Measurements from ENCODE around the gene CYCS.

DNA sequence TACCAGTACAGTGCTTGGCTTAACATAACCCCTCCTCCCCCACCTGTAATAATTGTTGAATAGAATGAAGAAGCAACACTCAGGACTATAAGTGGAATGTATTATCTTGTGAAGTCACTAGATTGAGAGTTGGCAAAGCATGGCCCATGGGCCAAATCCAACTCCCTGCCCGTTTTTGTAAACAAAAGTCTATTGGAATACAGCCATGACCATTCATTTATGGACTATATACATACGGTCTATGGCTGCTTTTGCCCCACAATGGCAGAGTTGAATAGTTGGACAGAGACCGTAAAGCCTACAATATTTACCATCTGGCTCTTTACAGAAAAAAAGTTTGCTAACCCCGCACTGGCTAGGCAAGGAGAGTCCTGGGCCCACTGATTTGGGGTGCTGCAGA lies 48.1 kb upstream of the CYCS start:
- TF ChIP-seq, protein P1, sequence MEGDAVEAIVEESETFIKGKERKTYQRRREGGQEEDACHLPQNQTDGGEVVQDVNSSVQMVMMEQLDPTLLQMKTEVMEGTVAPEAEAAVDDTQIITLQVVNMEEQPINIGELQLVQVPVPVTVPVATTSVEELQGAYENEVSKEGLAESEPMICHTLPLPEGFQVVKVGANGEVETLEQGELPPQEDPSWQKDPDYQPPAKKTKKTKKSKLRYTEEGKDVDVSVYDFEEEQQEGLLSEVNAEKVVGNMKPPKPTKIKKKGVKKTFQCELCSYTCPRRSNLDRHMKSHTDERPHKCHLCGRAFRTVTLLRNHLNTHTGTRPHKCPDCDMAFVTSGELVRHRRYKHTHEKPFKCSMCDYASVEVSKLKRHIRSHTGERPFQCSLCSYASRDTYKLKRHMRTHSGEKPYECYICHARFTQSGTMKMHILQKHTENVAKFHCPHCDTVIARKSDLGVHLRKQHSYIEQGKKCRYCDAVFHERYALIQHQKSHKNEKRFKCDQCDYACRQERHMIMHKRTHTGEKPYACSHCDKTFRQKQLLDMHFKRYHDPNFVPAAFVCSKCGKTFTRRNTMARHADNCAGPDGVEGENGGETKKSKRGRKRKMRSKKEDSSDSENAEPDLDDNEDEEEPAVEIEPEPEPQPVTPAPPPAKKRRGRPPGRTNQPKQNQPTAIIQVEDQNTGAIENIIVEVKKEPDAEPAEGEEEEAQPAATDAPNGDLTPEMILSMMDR (IDR thresholded peaks at IDR 0.05 in 8 of 11, conservative IDR thresholded peaks at IDR 0.05 in 3 of 11), result no peak
- TF ChIP-seq POLR2AphosphoS5 (IDR thresholded peaks at IDR 0.05), result no peak
